ENCODE data around the gene APLP1.
"Not testable (repeated sequence)": the region's sequence is repeated elsewhere in the genome, so short reads cannot be mapped to it uniquely, and the experiment has no call there.

GRCh38 chr19:35836096-35836495, 32.3 kb upstream of the APLP1 start:
- TF ChIP-seq CTCF (IDR thresholded peaks at IDR 0.05); ZFX (IDR thresholded peaks at IDR 0.05; ENCODE audit: borderline replicate concordance): not testable (repeated sequence)
